HG03108 (cell line): ENCODE results near the gene PCK1.

Experiments
- ATAC-seq: cut with Tn5 transposase; IDR thresholded peaks from one replicate; pipeline ENCODE4 v1.9.1; 2021; ENCODE audit warnings: moderate library complexity; ENCODE audit not compliant: unreplicated experiment

The PCK1 gene

DNA sequence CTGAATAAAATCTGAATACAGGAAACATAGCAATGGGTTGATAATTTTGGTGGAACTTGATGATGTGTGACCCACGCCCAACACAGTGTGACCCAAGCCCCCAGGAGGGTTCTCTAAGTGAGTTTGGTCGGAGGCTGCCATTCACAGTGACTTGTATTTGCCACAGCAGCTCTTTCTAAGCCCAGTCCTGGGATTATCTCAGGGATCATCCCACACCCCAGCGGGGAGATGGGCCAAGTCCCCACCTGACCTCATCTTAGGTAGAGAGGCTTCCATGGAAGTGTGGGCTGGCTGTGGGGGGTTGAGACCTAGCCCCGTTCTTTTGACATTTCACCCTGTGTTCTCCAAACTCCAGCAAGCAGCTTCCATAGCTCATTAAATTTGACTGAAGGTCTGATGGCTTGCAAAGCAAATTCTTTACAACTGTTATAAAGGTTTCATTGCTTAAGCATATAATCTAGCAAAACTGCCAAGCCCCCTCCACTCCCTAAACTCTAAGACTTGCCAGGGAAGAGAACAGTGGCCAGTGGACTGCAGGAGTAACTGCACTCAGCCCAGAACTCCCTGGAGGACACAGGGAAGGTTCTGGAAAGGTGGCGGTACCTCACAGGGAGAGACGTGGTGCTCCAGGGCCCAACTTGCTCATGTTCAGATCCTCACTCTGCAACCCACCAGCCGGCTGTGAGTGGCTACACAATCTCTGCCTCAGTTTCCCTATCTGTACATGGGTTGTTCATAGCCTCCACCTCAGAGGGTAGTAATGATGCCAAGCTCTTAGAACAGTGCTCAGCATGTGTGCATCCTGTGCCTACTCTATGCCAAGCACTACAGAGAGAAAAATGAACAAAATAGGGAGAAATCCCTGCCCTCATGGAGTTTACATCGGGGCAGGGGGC is 1.0 kb upstream of the PCK1 start:
- ATAC-seq, result no peak

DNA sequence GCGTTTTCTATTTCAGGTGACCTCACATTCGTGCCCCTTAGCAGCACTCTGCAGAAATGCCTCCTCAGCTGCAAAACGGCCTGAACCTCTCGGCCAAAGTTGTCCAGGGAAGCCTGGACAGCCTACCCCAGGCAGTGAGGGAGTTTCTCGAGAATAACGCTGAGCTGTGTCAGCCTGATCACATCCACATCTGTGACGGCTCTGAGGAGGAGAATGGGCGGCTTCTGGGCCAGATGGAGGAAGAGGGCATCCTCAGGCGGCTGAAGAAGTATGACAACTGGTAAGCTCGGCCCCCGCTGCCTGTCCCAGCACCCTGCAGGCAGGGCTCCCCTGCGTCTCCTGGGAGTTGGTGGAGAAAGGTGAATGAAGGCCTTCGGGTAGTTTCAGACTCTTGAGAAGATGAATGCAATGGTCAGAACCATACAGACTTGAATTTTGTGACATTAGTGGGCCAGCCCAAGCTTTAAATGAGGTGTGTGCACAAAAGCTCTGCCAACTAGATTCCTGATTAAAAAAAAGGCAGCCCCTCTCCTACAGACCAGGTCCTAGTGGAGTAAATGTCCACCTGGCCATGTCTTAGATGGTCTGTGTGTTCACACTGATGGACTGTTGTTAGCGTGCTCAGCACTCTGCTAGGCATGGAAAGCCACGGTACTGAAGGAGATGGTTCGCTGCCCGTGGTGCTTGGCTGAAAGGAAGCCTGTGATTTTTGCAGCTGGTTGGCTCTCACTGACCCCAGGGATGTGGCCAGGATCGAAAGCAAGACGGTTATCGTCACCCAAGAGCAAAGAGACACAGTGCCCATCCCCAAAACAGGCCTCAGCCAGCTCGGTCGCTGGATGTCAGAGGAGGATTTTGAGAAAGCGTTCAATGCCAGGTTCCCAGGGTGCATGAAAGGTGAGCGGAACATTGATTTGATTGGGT is 708 bp downstream of the PCK1 start:
- no peak for ATAC-seq

DNA sequence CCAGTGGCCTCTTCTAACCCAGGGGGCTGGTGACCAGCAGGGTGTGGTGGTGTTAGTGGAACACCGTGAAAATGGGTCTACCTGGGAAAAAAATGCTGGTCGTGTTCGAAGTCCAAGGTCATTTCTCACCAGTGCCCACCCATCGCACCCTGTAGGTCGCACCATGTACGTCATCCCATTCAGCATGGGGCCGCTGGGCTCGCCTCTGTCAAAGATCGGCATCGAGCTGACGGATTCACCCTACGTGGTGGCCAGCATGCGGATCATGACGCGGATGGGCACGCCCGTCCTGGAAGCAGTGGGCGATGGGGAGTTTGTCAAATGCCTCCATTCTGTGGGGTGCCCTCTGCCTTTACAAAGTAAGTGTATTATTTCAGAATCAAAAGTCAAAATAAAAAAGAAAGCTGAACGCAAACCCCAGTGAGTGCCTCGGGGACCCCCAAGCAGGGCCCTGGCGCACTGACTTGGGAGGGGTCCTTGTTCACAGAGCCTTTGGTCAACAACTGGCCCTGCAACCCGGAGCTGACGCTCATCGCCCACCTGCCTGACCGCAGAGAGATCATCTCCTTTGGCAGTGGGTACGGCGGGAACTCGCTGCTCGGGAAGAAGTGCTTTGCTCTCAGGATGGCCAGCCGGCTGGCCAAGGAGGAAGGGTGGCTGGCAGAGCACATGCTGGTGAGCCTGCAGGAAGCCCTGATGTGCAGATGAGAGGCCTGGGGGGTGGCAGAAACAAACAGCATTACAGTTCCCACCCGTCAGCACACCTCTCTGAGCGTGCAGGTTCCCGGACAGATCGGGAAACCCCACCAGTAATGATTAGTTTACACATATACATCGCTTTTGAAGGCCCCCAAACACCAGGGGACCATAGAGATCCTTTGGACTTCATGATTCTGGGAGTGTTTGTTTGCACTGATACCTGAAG is 1.9 kb downstream of the PCK1 start:
- ATAC-seq, result no peak

DNA sequence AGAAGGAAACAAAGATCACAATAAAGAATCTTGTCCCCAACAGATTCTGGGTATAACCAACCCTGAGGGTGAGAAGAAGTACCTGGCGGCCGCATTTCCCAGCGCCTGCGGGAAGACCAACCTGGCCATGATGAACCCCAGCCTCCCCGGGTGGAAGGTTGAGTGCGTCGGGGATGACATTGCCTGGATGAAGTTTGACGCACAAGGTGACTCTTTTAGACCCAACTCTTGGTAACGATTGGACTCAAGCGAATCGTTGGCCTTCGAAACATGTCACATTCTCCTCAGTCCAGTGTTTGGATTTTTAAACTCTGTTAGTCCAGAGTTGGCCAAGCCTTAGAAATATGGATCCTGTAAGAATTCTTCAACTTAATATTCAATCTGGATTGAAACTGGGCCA is 2.6 kb downstream of the PCK1 start:
- ATAC-seq, result no peak

DNA sequence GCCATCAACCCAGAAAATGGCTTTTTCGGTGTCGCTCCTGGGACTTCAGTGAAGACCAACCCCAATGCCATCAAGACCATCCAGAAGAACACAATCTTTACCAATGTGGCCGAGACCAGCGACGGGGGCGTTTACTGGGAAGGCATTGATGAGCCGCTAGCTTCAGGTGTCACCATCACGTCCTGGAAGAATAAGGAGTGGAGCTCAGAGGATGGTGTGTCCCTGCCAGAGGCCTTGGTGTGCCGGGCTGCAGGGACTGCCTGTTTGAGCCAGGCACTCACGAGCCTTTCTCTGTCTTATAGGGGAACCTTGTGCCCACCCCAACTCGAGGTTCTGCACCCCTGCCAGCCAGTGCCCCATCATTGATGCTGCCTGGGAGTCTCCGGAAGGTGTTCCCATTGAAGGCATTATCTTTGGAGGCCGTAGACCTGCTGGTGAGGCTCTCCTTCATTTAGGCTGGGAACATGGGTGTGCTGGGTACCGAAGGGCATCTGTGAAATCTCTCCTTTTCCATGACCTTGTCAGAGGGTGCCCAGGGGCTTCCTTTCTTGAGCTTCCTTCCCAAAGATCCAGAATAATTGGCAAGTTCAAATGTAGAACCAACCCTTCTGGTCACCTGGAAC is 3.4 kb downstream of the PCK1 start:
- no peak for ATAC-seq

DNA sequence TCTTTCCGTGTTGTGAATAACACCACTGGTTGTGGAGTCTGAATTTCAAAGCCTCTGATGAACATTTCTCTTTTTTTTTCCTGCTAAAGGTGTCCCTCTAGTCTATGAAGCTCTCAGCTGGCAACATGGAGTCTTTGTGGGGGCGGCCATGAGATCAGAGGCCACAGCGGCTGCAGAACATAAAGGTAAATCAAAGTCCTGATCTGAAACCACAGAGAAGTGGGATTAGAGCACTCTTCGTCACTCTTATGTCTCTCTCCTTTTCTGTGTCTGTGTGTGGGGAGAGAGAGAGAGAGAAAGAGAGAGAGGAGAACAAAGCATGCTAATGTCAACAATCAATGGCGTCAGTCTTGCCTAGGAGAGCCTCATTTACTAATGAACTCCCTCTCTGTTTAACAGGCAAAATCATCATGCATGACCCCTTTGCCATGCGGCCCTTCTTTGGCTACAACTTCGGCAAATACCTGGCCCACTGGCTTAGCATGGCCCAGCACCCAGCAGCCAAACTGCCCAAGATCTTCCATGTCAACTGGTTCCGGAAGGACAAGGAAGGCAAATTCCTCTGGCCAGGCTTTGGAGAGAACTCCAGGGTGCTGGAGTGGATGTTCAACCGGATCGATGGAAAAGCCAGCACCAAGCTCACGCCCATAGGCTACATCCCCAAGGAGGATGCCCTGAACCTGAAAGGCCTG is 4.2 kb downstream of the PCK1 start:
- ATAC-seq, result no peak

DNA sequence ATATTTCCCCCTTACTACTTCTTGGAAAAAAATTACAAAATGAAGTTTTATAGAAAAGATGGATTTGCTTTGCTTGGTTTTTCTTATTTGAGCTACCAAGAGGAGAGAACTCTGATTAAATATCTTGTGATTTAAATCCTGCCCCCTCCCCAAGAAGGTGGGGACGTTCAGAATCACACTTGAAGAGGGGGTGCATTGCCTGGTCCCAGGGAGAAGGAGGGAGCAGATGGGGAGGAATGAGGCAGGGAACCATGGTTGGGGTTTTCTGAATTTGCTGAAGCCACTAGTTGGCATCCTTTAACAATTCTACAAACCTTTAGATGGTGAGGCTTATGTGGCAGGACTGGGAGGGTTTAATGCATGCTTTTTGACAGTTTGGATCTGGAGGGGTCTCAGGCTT is 5.5 kb downstream of the PCK1 start:
- ATAC-seq, result no peak

DNA sequence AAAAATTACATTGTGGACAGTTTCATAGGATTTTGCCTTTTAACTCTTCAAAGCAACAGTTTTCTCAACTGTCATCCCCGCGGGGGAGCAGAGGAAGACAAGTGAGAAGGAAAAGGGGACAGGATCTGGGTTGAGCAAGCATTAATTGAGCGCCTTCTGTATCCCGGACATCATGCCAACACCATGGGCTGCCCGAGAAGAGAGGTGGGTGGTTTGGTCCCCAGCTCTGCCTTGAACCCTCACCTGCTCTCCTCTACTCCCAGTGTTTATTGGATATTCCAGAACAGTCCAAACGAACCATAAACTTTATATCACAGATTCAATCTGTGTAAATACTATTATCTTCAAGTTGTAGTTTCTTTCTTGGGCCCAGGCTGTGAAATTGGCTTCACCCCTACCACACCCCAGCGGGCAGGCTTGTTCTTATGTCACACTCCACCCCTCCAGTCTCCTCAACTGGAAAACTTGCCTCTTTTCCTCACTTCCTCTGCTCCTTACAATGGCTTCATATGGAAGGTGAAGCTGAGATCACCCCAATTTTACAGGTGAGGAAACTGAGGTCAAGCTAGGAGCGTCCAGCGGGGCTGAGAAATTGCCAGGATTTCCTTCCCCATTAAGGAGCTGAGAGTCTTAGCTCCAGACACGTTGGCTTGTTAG is 6.0 kb downstream of the PCK1 start:
- no peak for ATAC-seq

DNA sequence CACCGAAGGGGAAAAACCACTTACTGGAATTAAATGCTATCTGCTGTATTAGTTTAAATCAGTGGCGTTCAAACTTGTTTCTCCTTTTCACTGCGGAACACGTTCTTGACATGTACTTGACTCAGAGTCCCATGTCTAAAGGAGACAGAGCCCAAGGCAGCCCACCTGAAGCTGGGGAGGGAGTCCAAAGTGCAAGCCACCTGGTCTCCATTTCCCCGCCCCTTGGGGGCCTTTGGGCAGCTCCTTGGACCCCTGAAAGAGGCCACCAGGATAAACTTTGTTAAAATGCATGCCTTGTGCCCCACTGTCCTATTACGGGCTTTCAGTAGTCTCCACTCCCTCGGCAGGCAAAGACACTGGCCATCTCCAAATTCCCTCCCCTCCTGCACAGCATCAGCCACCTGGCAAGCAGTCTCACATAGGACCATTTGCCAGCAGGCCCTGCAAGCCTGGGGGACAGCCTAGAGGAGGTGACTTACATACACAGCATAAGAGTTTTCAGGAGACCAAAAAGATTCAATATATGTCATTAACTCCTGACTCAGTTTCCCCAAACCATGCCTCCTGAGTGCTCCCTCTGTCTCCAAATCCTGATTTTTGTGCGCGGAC is 6.7 kb downstream of the PCK1 start:
- no peak for ATAC-seq

DNA sequence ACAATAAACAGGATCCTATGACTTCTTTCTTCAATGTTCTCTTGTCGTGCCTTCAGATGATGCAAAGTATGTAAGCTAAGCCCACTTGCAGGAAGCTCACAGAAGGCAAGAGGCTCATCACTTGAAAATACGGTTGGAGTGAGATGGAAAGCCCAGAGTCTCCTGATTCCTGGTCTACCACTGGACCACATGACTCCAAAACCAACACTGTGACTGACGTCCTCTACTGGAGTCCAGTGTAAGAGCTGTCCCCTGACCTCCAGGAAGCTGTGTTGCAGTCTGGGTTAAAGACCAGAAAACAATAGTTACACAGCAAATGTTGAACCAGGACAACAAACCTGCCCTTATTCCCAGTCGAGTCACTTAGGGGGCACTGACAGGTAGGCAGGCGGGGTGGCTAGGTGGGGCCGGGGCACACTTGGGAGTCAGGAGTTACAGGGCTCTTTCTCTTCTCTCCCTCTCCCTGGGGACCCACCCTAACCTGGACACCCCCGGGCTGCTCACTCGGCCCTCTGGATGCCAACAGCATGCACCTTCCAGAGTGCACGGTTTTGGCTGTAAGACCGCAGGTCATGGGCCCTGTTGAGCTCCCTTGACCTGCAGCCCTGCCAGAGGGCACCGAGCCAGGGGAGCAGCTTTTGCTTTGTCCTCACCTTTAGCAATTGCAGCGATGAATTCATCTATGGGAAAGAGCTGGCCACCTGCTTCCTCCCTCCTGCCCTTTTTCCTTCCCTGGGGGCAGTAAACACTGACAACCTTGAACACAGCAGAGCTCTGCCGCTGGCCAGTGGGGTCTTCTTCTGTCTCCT is 7.4 kb downstream of the PCK1 start:
- no peak for ATAC-seq

DNA sequence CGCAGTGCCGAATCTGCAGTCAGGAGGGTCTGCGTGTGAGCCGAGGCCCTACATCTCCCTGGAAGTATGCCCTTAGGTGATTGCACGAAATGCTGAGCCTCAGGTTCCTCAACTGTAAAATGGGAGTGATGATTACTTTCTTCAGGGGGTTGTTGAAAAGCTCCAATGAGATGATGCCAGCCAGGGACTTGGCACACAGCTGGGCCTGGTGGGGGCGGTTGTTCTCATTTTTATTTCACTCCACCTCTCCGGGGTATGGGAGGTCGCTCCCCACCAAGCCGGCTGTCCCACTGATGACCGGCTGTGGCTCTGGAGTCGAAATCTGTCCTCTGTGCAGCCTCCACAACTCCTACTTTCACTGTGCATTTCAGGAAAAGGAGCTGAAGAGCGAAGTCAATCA is 8.1 kb downstream of the PCK1 start:
- no peak for ATAC-seq

DNA sequence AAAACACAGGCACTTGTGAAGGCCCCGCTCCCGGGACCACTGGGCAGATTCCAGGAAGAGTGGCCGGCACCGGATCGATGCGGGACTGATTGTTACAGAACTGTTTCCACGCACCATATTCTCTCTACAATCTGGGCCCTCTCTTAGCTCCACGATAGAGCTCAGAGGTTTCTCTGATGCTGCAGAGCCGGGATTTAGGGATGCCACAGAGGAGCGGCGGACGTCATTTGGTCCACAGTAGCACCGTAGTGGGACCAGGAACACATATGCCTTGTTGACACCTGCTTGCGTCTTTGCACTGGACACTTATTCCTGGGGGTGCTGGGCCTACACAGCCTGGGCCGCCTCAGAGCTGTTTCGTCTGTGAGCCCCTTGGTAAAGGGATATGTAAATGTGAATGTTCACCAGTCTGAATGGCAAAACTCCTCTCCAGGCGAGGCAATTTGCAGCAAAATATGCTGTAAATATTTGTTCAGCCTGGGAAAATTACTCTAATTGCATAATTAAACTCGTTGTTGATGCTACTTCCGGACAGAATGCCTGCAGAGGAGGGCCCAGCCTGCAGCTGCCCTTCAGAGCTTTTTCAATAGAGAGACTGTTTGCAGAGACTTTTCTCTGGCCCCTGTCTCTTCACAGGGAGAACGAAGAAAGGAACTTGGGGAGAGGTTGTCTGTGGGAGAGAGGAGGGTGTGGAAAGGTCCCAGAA is 9.4 kb downstream of the PCK1 start:
- ATAC-seq, result no peak

DNA sequence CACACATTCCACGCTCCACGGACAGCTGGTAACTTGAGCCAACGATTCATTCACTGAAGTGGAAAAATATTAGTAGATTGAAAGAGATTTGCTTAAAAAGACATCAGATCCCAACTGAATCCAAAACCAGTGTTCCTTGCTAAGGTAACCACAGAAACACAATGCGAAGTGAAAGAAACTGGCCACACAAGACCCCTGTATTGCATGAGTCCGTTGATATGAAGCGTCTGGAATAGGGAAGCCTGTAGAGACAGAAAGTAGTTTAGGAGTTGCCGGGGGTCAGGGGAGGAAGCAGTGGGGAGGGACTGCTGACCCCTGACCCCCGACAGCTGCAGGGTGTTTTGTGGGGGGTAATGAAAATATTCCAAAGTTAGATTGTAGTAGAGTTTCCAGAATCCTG is 10.0 kb downstream of the PCK1 start:
- no peak for ATAC-seq

DNA sequence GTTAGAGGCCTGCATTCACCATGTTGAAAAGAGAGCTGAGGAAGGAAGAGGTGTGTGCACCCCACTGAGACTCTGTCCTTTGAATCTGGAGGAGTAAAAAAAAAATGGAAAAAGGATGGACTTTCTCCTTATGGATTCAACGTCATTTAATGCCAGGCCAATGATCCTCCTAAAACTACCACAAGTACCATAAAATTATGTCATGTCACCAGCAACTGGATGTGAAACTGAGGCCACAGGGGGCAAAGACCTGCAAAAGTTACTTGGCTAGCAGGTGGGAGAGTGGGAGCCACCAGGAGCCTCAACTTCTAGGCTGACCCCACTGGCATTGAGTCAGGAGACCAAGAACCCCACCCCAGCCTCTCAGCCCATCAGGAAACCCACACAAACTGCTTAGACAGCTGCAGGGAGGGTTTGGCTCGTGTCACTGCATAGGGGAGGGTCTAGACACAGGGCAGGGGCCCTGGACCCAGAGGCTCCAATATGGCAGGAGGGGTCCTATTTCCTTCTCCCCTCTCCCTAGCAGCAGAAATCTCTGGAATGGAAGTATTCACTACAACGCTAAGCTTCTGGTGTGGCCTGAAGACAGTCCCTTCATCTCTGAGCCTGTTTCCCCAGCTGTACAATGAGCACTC is 11.0 kb downstream of the PCK1 start:
- ATAC-seq, result no peak

DNA sequence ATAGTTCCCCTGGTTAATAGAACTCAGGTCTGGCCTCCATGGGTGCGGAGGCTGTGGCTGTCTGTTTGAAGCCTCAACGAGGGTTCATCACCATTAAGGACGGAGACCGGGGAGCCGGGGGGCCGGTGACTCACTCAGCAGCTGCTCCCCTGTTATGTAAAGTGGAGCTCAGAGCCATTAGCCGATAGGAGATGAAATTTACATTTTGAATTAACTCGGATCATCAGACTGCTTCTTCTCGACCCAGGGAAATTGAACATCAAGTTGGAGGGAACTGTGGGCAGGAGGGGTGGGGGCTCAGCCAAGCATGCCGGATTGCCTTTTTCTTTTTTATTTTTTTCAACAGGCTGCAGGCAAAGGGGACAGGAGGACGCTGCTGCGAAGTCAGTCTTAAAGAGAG is 12.3 kb downstream of the PCK1 start:
- no peak for ATAC-seq

DNA sequence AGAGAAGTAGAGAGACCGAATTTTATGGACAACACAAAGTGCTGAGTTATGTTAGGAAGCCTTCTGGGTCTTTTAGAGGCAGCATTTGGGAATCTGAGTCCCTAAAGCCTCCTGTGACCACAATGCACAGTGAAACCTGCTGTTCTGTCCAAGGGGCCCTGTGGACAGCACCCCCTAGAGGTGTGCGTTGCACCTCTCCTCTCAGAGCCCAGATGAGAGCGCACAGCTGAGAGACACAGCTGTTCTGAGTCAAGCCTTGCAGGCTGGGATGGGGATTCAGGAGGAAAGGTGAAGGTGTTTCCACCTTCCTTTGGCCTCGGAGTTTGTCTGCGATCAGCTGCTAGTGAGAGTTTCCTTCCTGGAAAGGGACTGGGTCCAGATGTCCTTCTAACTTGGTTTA is 13.0 kb downstream of the PCK1 start:
- no peak for ATAC-seq

DNA sequence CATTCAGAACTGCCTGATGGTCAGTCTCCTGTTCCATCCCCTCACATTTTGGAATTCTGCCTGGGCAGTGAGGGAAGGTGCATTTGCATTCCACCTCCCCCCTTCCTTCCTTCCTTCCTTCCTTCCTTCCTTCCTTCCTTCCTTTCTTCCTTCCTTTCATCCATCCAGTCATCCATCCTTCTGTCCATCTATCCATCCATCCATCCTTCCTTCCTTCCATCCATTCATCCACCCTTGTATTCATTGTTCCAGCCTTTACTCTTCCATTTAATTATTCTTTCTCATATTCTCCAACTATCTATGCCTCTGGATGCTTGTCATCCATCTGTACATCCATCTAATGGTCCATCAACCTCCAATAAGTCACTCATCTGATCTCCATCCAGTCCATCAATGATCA is 14.0 kb downstream of the PCK1 start:
- ATAC-seq, result no peak
